B cell (primary cell): Measurements from ENCODE around the gene TTC24.

Experiments used
- EZH2 ChIP-seq: IDR thresholded peaks from 2 replicates; pipeline ENCODE4 v1.6.1; 2012; ENCODE audit warnings: borderline replicate concordance, low read depth, mild to moderate bottlenecking, moderate library complexity, low read length; ENCODE audit not compliant: insufficient read depth, poor library complexity, severe bottlenecking
- TF ChIP-seq, protein P1 (sequence below): fragments of 200-600 bp; IDR thresholded peaks from one replicate; pipeline ENCODE4 v1.8.0; 2022; ENCODE audit warnings: antibody characterized with exemption, mild to moderate bottlenecking

DNA sequence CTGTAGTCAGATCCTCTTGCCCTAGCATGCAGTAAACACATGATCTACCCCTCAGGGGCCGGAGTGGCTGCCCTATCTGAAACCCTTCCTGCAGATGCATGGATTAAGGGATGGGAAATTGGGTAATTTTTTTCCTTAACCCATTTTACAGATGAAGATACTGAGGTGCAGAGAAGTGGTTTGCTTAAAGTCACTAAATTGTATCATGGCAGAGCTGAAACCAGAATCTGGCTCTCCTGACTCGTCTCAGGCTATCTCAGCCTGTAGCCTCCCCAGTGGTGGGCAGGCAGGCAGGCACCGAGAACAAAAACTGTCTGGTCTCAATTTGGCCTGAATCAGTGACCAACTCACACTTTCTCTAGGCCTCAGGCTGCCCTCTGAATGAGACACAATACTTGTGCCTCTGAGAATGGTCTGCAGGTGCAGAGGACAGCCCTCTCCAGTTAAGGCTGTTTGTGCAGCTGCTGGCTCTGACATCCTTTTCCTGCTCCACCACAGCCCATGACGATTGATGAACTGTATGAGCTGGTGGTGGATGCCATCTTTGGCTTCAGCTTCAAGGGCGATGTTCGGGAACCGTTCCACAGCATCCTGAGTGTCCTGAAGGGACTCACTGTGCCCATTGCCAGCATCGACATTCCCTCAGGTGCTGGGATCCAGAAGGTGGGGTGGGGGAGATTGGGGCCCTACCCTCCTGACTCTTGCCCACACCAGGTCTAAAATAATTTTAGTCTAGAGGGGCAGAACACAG, 13.6 kb downstream of the TTC24 start:
- TF ChIP-seq, protein P1, sequence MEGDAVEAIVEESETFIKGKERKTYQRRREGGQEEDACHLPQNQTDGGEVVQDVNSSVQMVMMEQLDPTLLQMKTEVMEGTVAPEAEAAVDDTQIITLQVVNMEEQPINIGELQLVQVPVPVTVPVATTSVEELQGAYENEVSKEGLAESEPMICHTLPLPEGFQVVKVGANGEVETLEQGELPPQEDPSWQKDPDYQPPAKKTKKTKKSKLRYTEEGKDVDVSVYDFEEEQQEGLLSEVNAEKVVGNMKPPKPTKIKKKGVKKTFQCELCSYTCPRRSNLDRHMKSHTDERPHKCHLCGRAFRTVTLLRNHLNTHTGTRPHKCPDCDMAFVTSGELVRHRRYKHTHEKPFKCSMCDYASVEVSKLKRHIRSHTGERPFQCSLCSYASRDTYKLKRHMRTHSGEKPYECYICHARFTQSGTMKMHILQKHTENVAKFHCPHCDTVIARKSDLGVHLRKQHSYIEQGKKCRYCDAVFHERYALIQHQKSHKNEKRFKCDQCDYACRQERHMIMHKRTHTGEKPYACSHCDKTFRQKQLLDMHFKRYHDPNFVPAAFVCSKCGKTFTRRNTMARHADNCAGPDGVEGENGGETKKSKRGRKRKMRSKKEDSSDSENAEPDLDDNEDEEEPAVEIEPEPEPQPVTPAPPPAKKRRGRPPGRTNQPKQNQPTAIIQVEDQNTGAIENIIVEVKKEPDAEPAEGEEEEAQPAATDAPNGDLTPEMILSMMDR = no peak
- TF ChIP-seq EZH2 = no peak
